Stimulated activated CD8-positive, alpha-beta memory T cell treated with anti-CD3 and anti-CD28 coated beads, Interleukin-4, amount 100 ng/mL, for 24 hours (primary cell): ENCODE data around the gene COL27A1.

ENCODE experiments used
- DNase-seq: peaks from one replicate; pipeline ENCODE4 v3.0.0-alpha.2; 2020; ENCODE audit warnings: low read depth

COL27A1 gene

DNA sequence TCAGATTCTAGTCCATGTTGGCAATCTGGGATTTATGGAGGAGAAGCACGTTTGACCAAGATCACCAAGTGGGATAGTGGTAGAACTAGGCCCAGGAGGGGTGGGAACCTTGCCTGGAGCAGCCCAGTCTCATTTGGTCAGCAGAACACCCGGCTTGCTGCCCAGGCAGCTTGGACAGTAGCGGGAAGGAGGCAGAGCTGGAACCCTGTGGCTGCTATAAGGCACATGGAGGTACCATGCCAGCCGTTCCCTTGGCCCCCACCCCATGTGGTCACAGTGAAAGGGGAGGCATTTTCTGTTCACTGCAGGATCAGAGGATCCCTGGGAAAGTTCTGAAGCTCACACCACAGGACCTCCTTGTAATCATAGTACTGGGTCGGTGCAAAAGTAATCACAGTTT is 92.2 kb downstream of the COL27A1 start:
- DNase-seq = no peak

DNA sequence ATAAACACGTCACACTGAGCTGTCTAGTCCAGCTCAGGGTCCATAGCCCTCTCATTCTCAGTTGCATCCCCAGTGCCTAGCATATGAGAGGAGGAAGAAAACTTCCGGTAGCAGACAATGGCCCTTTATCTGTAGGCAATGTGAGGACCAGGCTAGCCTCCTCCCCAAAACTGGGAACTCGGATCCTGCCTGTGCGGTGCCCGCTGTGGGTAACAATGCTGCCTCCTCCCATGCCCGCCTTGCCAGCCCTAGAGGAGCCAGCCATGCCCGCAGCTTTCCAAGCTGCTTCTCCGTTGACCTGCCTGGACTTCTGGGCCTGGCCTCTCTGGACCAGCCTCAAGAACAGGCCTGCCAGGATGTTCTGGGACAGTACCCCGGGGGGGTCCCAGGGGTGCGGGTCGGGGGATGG is 93.0 kb downstream of the COL27A1 start:
- no peak for DNase-seq

DNA sequence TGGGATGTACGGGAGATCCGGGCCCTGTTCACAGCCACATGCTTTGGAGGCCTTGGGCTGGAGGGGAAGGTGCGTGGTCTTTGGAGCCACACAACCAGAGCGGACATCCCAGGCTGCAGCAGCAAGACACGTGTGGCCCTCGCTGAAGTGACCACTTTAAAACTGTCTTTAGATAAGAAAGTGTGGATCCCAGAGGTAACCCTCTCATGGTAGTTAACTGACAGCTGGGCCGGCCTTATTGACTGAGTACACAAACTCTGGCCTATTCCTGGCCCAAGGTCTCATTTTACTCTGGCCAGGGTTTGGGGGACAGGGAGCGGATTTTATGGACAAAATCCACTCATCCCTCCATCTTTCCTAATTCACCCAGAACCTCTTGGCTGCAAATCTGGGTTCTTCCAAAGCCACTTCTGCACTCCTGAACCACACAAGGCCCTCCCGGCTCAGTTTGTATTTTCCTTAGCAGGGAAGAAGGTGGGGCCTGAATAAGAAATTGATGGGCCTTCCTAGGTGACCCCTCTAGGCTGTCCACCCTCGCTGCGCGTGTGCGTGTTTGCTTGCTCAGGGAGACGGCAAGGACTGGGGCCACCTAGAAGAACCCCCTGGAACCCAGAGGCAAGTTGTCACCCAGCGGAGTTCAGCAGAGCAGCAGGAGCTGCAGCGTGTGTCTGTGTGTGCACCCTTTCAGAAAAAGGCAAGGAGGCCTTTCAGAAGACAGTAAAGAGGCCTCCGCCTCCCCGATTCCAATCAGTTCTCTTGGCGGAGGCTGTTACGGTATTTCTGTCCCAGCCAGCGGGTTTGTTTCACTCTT is 94.3 kb downstream of the COL27A1 start:
- DNase-seq = no peak

DNA sequence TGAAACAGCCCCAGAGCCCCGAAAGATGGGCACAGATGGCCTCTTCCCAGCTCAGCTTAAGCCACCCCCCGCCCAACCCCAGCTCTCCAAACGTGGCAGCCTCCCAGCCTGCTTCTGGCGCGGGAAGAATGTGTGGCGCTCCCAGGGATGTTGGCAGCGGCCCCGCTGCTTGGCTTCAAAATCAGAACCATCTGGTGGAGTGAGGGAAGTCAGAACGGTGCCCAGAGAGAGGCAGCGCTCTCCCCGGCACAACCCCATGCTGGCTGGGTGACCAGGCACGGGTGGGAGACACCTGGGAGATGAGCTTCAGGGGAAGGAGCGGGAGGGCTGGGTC is 94.9 kb downstream of the COL27A1 start:
- DNase-seq = no peak

DNA sequence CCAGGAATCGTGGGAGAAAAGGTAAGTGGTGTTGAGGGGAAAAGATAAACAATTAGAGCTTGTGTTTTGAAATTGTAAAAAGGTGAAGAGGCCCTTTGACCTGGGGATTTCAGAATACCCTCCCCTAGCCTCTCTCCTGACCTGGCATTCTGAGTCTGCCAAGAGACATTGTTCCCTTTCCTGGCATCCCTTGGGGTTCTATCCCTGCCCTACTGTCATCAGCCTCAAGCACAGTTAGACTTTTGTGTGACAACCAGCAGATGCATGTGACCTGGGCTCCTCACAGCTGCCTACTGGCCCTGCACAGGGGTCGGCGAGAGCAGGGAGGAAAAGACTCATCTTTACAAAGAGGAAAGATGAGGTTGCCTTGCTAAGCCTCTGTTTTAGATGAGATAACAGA is 95.3 kb downstream of the COL27A1 start:
- no peak for DNase-seq

DNA sequence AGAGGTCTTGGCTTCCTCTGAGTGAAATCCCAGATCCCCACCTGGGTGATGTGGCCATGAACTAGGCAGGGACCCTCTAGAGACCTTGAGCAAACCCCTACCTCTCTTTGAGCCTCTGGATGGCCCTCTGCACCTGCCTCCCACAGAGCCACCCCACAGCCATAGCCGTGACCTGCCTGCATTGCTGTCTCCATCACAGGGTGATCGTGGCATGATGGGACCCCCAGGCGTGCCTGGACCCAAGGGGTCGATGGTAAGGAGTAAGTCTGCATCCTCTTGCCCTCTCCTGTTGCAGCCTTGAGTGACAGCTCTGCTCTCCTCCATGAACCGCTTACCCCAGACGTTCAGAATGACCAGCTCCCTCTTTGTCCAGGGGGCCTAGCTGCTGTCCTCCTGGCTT is 97.1 kb downstream of the COL27A1 start:
- DNase-seq = no peak

DNA sequence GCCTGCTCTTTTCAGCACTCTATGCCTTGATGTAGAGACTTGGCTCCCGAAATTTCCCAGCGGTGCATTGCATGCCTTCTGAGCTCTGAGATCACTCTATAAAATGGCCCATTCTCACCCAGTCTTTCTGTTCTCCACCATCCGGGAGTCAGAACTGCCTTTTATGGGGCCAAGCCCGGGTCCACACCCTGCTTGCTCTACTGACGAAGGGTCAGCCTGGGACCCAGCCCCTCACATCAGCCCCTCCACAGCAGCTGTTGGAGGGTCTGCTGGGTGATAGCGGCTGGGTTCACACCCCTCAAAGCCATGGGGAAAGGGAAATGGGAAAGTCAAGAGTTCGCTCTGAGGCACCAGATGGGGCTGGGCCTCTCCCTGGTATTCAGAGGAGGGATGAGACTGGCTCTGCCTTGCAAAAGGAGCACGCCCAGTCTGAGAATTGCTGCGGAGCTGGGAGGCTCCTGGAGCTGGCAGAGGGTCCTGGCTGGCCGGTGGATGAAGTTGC is 101.5 kb downstream of the COL27A1 start:
- no peak for DNase-seq

DNA sequence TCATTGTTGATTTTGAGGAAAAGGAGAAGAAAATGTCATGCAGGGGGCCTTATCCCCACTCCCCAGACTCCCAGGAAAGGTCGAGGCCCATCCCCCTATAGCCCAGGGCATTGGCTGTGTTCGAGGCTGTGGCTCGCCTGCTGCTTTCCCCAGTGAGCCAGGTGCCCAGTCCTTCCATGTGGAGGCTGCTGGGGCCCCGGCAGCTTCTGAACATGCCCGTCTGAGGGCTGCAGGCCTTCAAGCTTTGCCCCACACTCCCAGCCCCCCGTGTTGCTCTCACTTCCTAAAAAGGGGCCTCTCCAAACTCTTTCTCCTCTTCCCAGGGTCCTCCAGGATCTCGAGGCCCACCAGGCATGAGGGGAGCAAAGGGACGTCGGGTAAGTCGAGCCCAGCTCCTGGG is 102.9 kb downstream of the COL27A1 start:
- no peak for DNase-seq

DNA sequence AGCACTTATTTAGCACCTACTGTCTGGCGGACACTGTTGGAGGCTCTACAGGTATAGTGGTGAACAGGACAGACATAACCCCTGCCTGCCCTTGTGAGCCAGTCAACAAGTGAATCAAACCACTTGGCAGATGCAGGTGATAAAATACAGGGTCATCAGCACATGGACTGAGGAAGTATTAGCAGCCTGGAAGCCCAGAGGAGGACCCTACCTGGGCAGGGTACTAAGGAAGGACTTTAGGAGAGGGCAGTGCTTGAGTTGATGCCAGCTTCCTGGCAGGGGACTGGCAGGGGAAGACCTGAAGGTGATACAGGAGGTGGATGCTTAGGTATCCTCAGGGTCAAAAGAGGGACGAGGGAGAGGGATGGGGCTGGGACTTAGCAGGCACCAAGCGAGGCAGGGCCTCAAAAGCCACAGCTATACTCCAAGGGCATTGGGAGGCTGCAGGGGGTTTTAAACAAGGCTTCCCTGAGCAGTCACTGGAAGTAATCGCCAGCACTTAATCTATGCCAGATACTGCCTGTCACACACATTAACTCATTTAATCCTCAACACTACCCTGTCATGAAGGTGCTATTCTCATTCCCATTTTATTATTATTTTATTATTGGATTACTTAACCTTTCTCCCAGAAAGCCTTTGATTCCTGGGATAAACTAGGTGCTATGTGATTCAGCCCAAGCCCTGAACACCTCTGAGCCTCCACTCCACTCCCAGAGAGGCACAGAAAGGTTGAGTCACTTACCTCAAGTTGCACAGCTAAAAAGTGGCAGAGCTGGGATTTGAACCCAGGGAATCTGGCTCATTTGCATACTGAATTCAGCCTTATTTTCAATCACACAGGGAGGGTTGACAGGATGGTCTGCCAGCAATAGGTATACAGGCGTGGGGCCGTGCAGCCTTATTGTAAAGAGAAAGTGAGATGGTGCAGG is 103.8 kb downstream of the COL27A1 start:
- DNase-seq = no peak

DNA sequence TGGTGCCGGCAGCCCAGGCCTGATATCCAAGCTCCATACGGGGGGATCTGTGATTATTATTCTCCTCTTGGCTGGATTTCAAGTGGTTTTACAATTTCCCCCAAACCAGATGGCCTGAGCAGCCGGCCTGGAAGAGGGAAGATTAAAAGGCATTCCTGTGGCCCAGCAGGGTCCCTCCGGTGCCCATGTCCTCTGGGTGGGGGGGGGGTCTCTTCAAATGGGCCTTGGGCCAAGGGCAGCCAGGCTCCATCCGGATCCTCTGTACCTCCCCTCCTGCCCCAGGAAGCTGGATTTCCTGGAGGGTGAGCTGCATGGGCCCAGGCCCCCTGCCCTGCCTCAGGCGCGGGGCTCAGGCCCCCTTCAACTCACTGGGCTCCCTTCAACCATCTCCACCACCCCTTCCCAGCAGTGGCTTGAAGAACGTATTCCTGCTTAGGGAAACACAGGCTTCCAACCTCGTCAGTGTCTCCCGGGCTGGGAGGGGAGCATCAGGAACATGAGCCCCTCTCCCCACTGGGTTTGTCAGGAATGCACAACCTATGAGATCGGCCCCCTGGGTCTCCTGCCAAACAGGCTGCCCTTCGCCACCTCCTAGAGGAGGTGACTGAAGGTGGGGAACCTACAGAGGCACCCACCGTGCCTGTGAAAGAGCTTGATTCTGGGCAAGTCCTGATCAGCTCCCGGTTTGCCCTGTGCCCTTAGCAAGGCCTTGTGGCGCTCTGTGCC is 104.6 kb downstream of the COL27A1 start:
- DNase-seq = no peak

DNA sequence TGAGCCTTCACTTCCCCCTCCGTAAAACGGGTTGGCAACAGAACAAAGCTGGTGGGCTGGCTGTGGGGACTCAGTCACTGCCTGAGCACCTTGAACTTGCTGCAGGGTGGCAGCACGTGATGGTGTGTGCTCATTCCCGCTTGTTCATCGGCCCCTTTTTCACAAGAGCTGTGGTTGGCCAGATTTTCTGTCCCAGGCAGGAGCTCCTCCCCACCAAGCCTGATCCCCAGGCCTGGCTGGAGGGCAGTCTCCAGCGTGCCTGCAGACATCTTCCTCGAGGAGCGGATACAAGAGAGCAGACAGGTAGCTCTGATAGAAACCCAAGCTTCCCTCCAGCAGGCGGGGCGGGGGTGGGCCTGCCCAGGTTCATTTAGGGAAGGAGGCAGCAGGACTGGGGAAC is 105.7 kb downstream of the COL27A1 start:
- no peak for DNase-seq

DNA sequence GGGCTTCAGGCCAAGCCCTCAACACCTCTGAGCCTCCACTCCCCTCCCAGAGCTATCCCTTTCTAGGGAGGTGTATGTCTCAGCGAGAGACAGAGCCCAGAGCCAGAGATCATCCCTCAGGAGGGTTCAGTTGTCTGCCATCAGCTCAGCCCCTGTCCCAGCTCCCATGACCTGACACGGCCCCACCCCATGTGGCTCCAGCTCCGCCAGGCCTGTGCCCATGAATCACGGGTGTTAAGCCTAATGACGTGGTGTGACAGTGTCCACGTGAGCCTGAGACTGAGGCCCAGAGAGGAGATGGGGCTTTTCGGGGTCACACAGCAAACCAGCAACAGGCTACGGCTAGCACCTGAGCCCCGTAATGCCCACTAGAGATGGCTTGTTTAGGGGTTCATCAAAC is 106.7 kb downstream of the COL27A1 start:
- DNase-seq = no peak

DNA sequence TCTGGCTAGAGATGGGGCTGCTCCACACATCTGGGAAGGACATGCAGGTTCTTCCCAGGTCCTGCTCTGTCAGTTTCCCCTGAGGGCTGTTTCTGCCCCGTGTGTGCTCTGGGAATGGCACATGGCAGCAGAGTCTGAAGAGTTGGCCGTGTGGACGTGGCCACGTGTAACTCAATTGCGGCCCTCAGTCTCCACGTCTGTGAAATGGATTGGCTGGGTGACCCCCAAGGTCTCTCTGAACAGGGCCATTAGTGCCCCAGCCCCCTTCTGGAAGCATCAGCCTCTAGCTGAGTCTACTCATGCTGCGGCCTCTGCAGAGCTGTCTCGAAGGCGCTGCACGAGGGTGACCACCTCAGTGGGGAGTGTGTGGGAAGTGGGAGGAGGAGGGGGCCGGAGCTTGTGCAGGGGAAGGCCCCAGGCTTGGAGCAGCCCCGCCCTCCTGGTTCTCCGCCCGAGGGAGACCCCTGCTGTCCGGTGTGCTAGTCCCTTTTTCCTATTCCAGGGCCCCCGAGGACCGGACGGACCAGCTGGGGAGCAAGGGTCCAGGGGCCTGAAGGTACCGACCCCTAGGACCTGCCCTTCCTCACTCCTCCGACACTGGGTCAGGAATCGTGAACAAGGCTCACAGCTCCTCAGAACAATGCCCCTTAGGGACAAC is 108.6 kb downstream of the COL27A1 start:
- DNase-seq = no peak

DNA sequence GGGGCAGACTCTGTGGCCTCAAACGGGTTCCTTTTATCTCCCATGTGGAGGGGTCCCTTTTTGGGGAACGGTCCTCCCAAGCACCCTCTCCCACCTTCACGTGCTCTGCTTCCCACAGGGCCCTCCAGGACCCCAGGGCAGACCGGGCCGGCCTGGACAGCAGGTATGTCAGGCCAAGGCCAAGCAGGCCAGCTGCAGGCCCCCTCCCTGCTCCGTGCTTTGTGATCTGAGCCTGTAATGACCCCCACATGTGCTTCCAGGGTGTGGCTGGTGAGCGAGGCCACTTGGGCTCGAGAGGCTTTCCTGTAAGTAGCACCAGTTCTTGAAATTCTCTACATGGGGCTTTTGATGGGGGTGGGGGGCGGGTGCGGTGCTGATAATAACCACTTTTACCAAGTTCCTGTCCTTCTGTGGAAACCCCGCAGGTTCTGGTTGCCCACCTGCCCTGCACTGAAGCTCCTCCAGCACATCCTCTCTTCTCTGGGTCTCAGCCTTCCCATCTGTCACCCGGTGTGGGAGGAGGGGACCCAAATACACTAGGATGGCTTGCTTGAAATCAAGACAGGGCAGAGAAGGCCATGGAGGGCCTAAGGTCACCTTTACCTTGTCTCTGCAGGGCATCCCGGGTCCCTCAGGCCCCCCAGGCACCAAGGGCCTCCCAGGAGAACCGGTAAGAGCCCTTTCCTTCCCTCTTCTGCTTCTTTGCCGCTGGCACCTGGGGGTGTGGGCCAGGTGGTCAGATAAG is 109.6 kb downstream of the COL27A1 start:
- no peak for DNase-seq

DNA sequence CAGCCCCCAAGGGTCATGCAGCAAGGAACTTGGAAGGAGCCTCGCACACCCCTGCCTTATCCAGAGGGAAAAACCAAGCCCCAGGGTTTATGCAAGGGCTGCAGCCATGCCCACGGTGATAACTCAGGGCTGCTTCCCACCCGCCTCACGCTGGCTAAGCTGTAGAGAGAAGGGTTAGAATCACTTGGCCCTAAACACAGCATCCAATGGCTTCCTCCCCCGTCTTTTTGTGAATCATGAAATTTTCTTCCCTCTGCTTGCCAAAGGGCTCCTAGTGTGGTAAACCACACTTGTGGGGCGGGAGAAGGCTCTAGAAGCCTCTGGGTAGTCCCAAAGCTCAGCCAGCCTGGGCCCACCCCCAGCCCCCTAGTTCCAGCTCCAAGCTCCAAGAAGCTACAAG is 111.6 kb downstream of the COL27A1 start:
- no peak for DNase-seq

DNA sequence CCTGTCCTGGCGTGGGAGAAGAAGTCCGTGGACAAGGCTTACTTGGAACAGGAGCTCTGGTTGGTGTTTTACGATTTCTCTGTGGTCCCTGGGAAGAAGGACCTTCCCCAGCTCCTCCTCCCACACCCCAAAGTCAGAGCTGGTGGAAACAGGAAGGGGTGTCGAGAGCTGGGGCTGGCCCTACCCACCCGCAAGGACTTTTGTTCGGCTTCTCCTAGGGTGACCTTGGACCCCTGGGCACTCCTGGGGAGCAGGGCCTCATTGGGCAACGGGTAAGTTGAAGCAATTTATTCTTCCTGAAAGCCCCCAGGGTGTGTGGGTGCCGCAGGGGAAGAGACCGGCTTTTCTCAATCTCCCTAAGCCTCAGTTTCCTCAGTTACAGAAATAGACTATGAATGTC is 113.7 kb downstream of the COL27A1 start:
- no peak for DNase-seq

DNA sequence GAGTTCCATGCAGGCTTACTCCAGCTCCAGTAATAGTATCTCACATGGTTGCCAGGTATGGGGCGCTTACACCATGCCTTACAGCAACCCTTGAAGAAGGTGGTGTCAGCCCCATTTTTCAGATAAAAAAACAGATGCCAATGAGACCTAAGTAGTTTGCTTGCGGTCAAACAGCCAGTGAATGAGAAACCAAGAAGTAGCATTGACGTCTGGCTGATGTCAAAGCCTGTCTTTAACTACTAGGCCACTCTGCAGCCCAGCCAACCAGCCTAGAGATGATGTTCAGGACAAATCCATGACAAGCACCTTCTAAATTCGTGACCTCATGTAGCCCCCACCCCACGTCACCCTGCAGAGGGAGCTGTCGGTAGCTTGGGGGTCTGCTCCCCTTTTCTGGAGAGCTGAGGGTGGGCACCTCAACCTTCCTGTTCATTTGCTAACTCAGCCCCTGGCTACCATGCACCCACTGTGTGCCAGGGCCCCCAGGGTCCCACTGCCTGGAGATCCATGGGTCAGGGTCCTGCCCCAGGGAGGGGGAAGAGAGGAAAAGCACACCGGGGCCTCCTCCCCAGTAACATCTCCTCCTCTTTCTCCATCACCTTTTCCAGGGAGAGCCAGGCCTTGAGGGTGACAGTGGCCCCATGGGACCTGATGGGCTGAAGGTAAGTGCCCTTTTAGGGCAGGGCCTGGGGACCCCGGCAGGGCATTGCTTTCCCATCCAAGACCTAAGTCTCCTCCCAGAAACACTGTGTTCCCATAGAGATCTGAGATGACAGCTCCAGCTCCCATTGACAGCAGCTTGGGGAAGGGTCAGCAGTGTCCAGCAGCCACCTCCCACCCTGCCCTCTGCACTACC is 115.0 kb downstream of the COL27A1 start:
- DNase-seq = no peak

DNA sequence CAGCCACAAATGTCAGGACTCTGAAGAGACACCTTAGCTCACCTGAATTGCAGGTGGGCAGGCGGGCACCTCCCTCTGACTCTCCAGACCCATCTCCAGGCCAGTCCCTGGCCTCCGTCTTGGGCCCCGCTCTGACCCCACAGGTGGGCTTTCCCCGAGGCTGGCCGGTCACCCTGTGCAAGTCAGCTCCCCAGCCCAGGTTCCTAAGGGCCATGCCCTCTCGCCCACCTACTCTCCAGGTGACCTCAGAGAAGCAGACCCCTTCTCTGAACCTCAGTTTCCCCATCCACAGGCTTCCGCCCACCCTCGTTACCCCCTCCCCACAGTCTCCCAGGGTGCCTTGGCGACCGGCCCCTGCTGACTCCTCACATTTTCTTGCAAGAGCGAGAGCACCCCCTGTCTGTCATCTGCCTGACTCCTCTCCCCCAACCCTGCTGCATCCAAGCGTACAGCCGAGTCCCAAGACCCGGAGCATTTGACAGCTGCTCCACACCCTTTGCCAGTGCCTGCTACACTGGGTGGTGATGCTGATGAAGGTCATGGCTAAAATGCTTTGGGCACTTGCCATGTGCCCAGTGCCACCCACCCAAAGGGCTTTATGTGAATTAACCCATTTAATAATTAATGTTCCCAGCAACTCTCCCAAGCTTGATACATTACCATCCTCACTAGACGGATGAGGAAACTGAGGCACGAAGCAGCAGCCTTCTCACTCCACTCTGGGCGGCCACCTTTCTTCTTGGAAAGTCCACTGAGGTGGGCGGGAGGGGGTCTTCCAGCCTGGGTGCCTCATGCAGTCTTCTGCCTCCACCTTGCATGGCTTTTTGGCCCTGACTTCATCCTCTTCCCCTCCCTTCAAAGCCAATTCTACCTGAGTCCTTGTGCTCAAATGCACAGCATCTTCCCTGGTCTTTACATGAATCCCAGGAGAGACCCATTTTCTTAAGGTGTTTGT is 116.5 kb downstream of the COL27A1 start:
- no peak for DNase-seq
